Activated T-cell treated with anti-CD3 and anti-CD28 coated beads for 48 hours (primary cell): ENCODE measurements around the gene METTL16.
A peak's percentile ranks its signal among the peaks of the same experiment; 100 is the strongest.

Experiments used
- DNase-seq: peaks from one replicate; pipeline ENCODE4 v3.0.0-alpha.2; 2020; ENCODE audit warnings: low read depth

METTL16 gene

DNA sequence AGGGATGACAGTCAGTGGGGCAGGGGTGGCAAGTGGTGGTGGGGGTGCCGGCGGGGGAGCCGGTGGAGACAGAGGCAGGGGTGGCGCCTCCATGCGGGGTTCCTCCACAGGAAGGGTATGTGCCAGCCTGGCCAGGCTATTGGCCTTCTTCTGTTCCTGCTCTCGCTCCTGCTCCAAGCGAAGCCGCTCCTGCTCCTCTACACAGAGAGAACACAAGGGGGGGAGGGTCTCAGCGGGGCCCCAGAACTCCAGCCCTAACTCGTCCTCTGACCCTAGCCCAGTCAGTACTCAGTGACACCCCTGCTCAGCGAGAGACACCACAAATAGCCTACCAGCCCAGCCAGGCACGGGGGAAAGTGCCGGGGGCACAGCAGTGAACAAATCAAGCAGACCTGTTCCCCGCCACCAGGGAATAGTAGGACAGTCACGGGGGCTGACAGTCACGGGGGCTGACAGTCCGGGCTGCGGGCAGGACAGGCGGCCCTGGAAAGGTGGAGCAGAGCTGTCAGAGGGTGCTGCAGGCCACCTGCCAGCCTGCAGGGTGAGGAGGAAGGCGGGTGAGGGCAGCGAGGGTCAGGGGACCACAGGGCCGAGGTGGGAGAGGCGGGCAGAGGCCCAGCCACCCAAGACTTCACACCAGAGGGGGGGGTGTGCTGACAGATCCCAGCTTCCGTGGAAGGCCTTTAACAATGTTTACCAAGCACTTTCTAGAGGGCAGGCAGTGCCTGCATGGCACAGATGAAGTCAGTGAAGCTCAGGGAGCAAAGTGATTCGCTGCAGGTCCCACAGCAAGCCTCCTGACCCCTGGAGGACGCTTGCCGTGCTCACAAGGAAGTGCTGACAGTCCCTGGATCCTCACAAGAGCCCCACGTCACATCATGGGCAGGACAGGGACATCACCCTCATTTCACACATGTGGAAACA is 116.2 kb downstream of the METTL16 start:
- DNase-seq: no peak

DNA sequence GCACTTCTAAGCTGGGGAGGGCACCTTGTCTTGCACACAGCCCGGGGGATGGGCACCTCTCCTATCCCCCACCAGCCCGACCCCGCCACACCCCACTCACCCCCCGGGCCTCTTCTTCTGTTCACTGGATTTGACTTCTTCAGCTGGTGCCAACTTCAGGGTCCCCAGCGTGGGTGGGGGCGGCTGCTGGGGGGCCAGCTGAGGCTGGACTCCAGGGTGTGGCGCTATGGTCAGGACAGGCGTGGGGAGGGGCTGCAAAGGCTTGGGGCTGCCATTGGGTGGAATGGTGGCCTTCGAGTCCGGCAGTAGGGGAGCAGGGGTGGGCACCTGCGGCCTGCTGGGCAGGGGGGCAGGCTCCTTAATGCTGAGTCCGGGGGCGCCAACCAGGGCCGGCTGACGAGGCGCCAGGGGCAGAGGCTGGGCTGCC is 116.9 kb downstream of the METTL16 start:
- DNase-seq: no peak

DNA sequence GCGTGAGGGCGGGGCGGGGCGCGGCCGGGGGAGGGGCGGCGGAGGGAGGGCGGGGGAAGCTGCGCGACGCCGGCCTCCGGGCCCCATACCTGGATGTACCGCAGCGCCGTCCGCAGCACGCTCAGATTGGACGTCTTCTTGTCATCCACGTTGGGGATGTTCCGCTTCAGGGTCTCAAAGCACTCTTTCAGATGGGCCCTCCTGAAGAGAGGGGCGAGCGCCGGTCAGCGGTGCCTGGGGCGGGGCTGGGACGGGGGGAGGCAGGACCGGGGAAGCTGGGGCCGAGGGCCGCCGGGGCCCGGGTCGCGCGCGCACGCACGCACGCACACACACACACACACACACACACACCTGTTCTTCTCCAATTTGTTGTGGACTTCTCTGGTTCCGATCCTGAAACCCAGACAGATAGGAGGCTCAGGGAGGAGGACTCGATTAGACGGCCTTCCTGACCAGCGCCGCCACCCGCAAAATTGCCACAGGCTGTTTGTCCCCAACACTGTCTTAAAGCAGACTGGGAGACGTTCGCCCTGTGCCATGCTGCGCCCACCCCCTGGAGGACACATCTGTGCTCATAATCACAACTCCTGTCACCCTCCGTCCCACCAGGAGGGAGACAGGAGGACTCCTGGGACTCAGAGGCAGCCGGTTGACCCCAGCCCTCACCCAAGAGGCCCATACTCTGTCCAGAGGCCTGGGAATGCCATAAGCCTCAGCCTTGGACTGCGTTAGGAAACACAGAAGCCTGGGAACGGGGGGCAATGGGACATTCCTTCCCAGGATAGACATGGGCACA is 117.5 kb downstream of the METTL16 start:
- no peak for DNase-seq

- peak; percentile 90 for DNase-seq
Observed at GRCh38 chr17:2393174-2393953, 118.3 kb downstream of the METTL16 start.

- peak; percentile 100 for DNase-seq
Observed at GRCh38 chr17:2392252-2393173, 119.2 kb downstream of the METTL16 start.

DNA sequence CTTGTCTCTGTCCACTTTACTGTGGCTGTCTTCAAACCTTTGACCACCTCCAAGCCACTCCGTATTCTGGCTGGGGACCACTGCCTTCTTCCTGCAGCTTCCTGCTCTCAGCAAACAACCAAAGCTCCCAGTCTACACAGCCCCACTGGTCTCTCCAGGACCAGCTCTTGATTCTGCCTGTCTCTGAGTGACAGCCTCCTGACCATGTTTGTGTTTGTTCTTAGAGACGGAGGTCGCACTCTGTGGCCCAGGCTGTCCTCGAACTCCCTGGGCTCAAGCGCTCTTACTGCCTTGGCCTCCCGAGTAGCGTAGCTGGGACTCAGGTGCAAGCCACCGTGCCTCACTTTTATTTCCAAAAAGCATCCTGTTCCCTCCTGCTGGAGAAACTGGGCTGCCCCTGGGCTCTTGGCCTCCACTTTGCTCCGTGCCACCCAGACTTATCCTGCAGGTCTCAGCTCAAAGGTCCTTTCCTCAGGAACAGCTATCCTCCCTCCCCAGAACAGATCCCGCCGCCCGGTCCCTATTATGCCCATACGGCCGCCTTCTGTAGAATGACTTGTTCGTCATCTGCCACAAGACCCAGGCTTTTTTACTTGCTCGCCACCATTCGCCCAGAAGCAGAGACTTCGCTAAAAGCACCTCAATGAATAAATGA is 120.0 kb downstream of the METTL16 start:
- DNase-seq: no peak

GRCh38 chr17:2390199-2390836 is 121.4 kb downstream of the METTL16 start:
- no peak for DNase-seq

DNA sequence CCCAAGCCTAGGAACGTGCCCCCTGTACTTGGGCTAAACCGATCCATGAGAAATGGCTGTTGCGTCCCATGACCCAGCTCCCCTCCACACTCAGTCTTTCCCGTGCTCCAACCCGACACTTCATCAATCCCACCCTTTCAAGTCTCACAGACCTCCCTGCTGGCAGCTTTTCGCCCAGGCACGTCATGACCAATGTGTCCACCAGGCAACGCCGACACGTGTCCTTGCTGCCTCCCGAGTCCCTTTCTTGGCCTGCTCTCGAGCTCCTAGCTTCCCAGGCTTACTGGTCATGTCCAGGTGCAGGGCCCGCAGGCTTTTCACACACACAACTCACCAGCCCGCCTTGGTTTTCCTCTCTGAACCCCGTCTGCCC is 123.0 kb downstream of the METTL16 start:
- DNase-seq: no peak

GRCh38 chr17:2388020-2388682 is 123.5 kb downstream of the METTL16 start:
- DNase-seq: no peak

GRCh38 chr17:2387086-2388019 is 124.3 kb downstream of the METTL16 start:
- DNase-seq: no peak

DNA sequence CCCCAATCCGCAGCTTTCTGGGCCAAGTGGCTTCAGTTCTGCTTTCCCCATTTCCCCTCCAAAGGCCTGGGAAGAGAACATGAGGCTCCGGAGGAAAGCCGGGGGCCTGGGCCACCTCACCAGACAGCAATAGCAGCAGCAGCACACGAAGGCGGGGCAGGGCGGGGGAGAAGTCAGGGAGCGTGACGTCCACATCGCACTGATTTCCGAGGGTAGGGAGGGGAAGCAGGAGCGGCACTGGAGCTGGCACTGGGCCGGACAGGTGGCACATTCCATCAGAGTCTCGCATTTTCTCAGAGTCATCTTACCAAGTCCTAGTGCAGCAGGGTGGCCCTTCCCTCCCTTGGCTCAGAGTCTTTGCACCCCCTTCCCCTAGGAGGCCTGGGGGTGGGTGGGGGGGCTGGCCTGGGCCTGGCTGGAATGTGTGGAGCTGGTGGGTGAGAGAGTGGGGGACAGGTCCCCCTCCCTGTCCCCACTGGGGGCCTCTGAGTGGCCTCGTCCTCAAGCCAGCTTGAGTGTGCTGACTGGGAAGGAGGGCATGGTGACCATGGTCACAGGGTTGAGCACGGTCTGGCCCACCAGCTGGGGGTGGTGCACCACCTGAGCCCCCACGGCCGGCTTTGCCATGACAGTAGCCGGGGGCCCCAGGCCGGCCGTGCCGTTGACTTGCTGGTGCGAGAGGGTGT is 125.1 kb downstream of the METTL16 start:
- no peak for DNase-seq

DNA sequence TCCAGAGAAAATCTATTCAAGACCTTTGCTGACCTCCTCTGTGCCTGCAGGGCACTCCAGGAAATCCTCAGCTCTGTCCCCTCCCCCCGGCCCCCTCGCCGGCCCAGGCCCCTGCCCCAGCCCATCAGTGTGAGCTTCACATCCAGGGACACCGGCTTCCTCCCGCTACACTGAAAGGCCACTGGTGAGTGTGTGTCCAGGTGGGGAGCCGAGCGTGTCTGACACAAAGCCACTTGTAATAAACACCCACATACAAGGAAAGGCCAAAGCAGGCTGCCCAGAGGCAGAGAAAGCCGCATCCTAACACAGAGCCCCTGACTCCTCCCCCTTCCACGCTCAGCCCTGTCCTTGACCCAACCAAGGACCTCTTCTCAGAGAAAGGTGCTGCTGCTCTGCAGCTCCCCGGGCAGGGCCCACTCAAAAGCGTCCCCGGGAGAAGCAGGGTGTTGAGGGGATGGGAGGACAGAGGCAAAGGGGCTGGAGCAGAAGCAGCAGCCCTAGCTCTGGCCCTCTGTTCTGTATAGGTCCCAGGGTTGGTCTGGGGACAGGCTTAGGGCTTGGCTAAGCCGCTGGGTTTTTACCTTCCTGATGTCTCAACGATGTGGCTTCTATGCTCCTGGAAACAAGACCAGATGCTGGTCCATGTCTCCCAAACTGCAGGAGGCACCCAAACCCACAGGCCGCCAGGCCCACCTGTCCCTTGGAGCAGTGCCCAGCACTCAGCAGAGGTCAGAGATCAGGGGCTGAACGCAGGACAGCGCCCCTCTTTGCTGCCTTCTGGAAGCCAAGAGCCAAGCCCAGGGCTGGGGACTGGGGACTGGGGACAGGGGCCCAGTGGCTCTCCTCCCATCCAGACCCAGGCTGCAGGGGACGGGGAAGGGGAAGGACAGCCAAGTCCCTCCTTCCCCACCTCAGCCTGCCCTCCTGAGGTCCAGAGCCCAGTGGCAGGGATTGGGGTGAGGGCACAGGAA is 126.2 kb downstream of the METTL16 start:
- DNase-seq: no peak

- no peak for DNase-seq
Observed at GRCh38 chr17:2384439-2385127, 127.1 kb downstream of the METTL16 start.

- DNase-seq: no peak
Observed at GRCh38 chr17:2383628-2384167, 128.0 kb downstream of the METTL16 start.

- DNase-seq: no peak
Observed at GRCh38 chr17:2380950-2381649, 130.6 kb downstream of the METTL16 start.
